Activated B cell treated with CpG ODN at 0.5 μM for 24 hours (primary cell): ENCODE results near the gene SND1. TPM values are rescaled to one million over a fixed set of nuclear protein-coding genes. Genes with fewer than 3 reads are reported as not detected.

Experiments used
- ATAC-seq: fragments of 200-7000 bp; cut with Tn5 transposase; one replicate; pipeline ENCODE4 v1.10.0; 2021; ENCODE audit warnings: low read depth, mild to moderate bottlenecking, moderate library complexity
- CTCF ChIA-PET: fragments of 350-600 bp; sonication (Branson Sonifier 250); formaldehyde crosslinking; loops from one replicate; lab custom pipeline; 2021; ENCODE audit warnings: antibody characterized with exemption; lab: Charles Lee
- POLR2A ChIA-PET: fragments of 350-600 bp; sonication (Branson Sonifier 250); formaldehyde crosslinking; loops from one replicate; lab custom pipeline; 2021; ENCODE audit warnings: antibody characterized with exemption; lab: Charles Lee
- DNase-seq: peaks from one replicate; pipeline ENCODE4 v3.0.0; 2022
- H3K27ac Mint-ChIP-seq: one replicate; pipeline ENCODE4 v1.8.0; 2020; ENCODE audit warnings: mixed read lengths
- H3K27me3 Mint-ChIP-seq: one replicate; pipeline ENCODE4 v1.8.0; 2021; ENCODE audit warnings: mixed read lengths
- H3K36me3 Mint-ChIP-seq: one replicate; pipeline ENCODE4 v1.8.0; 2021; ENCODE audit warnings: low read depth, mixed read lengths
- H3K4me1 Mint-ChIP-seq: one replicate; pipeline ENCODE4 v1.8.0; 2021; ENCODE audit warnings: mixed read lengths
- H3K4me3 Mint-ChIP-seq: one replicate; pipeline ENCODE4 v1.8.0; 2020; ENCODE audit warnings: mild to moderate bottlenecking, mixed read lengths
- H3K9me3 Mint-ChIP-seq: one replicate; pipeline ENCODE4 v1.8.0; 2020; ENCODE audit warnings: mixed read lengths
- intact Hi-C: fragments of 100-400 bp; cut with micrococcal nuclease; formaldehyde crosslinking; loops from one replicate; pipeline ENCODE4 v1.15.1; 2024
- total RNA-seq: library from RNA; stranded (reverse); gene quantifications from 2 replicates; pipeline ENCODE4 v1.2.3, GENCODE V29; 2022
- TF ChIP-seq, protein P1 (sequence below): fragments of 200-600 bp; IDR thresholded peaks from one replicate; pipeline ENCODE4 v1.8.0; 2022; ENCODE audit warnings: antibody characterized with exemption, mild to moderate bottlenecking

Gene SND1
- total RNA-seq, 1 donor from 2014 or later, result 215 TPM

DNA sequence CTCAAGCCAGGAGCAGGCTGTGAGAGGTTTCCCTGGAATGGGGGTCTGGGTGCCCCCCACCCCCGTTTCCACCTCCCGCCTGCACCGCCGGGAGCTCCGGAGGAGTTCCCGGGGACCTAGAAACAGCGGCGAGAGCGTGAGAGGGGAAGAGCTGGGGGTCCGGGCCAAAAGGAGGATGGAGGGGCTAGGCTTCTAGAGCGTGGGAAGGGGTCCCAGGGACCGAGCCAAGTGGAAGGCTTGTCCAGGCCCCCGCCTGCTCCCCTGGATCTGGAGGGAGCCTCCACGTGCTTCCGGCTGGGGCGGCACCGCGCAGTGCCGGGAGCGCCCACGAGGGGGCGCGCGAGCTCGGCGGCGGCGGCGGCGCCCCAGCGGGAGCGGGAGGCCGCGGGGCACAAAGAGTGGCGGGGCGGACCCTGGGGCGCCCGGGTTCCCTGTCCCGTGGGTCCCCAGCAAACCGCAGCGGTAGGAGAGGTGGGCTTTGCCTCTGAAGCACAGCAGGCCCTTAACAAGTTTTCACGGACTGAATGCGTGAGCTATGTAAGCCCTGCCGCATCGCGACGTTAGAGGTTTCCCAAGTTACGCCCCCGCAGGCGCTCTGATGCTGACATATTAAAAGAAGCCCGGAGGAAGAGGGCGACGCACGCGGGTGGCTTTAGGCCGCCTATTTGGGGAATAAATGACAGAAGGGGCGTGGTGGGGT, 483.7 kb downstream of the SND1 start:
- TF ChIP-seq, protein P1, sequence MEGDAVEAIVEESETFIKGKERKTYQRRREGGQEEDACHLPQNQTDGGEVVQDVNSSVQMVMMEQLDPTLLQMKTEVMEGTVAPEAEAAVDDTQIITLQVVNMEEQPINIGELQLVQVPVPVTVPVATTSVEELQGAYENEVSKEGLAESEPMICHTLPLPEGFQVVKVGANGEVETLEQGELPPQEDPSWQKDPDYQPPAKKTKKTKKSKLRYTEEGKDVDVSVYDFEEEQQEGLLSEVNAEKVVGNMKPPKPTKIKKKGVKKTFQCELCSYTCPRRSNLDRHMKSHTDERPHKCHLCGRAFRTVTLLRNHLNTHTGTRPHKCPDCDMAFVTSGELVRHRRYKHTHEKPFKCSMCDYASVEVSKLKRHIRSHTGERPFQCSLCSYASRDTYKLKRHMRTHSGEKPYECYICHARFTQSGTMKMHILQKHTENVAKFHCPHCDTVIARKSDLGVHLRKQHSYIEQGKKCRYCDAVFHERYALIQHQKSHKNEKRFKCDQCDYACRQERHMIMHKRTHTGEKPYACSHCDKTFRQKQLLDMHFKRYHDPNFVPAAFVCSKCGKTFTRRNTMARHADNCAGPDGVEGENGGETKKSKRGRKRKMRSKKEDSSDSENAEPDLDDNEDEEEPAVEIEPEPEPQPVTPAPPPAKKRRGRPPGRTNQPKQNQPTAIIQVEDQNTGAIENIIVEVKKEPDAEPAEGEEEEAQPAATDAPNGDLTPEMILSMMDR, result peak; percentile 97
- no peak overlapping the region for H3K27ac Mint-ChIP-seq
- H3K27me3 Mint-ChIP-seq, result peaks cover 20% of the 10 kb centered on the region

DNA sequence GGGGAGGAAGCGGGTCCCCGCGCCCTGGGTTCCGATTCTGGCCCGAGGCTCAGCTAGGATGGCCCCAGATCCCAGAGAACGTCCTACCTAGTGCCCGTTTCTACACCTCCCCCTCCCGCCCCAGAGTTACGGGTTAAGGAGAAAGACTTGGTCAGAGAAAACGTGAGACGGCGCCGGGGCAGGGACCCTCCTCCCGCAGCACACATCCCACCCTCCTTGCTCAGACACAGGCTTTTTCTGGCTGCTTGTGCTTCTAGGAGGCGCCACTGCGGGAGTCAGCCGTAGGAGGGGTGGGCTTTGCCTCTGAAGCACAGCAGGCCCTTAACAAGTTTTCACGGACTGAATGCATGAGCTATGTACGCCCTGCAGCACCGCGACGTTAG, 484.2 kb downstream of the SND1 start:
- Mint-ChIP-seq H3K27ac (no peak overlapping the region), H3K36me3 (no peaks in the 10 kb centered on the region), H3K4me1 (peaks cover 22% of the 10 kb centered on the region), H3K4me3 (peak overlapping the region; percentile 82), H3K27me3 (peaks cover 20% of the 10 kb centered on the region), H3K9me3 (no peaks in the 10 kb centered on the region)
- intact Hi-C loops, result loop anchor here (5.0 kb wide), 1 partner anchor 104 kb away; the partner anchor contains the start of gene LRRC4
- ChIA-PET CTCF (interaction anchor here (0.6 to 5.4 kb wide), 16 partner anchors 9 to 428 kb away, joined by 3 to 123 read pairs (median 4); no protein-coding TSS in a partner anchor), POLR2A (interaction anchor here (0.7 kb wide), 1 partner anchor 133 kb away, joined by 3 read pairs; no protein-coding TSS in a partner anchor)
- TF ChIP-seq, protein P1, result no peak
- DNase-seq, result no peak
- peak; percentile 20 for ATAC-seq

More for the DNA sequence above, 483.7 kb downstream of the SND1 start:
- intact Hi-C loops, result loop anchor here (1.0 to 5.0 kb wide), 7 partner anchors 23 to 631 kb away; partner anchors contain the start of gene LRRC4
- H3K4me1 Mint-ChIP-seq, result peaks cover 22% of the 10 kb centered on the region
- H3K4me3 Mint-ChIP-seq, result peak overlapping the region; percentile 82
- peak; percentile 96 for ATAC-seq
- ChIA-PET CTCF (interaction anchor here (0.6 to 5.4 kb wide), 26 partner anchors 8 to 428 kb away, joined by 3 to 123 read pairs (median 4); no protein-coding TSS in a partner anchor), POLR2A (interaction anchor here (0.7 to 1.0 kb wide), 3 partner anchors 25 to 133 kb away, joined by 3 to 4 read pairs (median 3); no protein-coding TSS in a partner anchor)
- no peaks in the 10 kb centered on the region for H3K9me3 Mint-ChIP-seq
- DNase-seq, result peak; percentile 81
- H3K36me3 Mint-ChIP-seq, result no peaks in the 10 kb centered on the region

DNA sequence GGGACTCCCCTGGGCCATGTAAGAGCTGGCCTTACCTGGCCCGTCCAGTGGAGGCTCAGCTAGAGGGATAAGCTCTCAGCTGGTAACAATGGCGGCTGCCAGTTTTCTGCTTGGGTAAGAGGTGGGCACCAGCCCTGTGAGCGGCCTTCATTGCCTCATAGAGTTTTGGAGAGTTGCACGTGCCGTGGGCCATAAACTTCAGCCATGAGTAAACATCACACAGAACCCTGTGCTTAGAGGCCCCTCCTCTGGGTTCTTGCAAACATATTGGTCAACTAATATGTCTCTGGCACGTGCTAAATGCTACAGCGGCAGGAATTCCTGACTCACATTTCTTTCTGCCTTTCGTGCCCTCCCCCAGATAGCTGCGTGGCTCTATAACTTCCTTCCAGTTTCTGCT, 485.2 kb downstream of the SND1 start:
- intact Hi-C loops, result loop anchor here (5.0 kb wide), 1 partner anchor 105 kb away; the partner anchor contains the start of gene LRRC4
- Mint-ChIP-seq H3K4me3 (peak overlapping the region; percentile 44), H3K27me3 (peaks cover 20% of the 10 kb centered on the region), H3K9me3 (no peaks in the 10 kb centered on the region), H3K4me1 (peaks cover 22% of the 10 kb centered on the region), H3K36me3 (no peaks in the 10 kb centered on the region), H3K27ac (no peak overlapping the region)
- ATAC-seq (no peak), DNase-seq (no peak)
- POLR2A ChIA-PET, result no interaction called here
- CTCF ChIA-PET, result interaction anchor here (1.4 to 5.4 kb wide), 2 partner anchors 16 to 72 kb away, joined by 4 to 123 read pairs; no protein-coding TSS in a partner anchor
- TF ChIP-seq, protein P1, result no peak

DNA sequence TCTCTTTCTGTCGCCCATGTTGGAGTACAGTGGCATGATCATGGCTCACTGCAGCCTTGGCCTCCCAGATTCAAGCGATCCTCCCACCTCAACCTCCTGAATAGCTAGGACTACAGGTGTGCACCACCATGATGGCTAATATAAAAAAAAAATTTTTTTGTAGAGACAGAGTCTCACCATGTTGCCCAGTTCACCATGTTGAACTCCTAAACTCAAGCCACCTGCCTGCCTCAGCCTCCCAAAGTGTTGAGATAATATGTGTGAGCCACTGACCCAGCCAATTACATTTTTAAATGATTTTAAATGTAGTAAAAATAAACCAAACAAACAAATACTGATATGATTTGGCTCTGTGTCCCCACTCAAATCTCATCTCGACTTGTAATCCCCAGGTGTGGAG, 487.4 kb downstream of the SND1 start:
- no peak overlapping the region for H3K27ac Mint-ChIP-seq
- TF ChIP-seq, protein P1, result no peak
- H3K4me1 Mint-ChIP-seq, result peaks cover 16% of the 10 kb centered on the region
- peaks cover 12% of the 10 kb centered on the region for H3K9me3 Mint-ChIP-seq
- peaks cover 2% of the 10 kb centered on the region for H3K36me3 Mint-ChIP-seq
- peaks cover 16% of the 10 kb centered on the region for H3K27me3 Mint-ChIP-seq
- H3K4me3 Mint-ChIP-seq, result no peak overlapping the region
- ChIA-PET CTCF (interaction anchor here (5.4 kb wide), 1 partner anchor 70 kb away, joined by 123 read pairs; no protein-coding TSS in a partner anchor), POLR2A (no interaction called here)
- ATAC-seq (no peak), DNase-seq (no peak)
- intact Hi-C loops, result loop anchor here (5.0 kb wide), 1 partner anchor 107 kb away; the partner anchor contains the start of gene LRRC4

DNA sequence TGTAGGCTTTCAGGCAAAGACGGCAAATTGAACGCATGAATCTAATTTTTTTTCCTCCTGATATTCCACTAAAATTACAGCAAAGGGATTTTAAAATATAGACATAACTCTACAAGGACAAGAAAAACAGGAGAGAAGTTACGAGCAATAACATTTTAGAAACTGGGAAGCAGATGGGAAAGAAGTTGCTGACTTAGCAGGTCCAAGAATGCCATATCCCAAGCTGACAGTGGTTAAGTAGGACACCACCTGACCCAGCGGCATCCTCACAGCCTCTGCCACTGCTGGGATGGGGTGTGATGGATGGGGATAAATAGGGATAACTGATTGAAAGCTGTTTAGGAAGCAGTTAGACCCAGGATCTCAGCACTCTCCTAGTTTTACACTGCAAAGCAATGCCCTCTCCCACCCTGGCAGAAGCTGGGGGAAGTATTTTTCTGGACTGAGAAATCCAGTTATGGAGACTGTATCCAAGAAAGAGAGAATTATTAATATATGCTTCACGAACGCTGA, 489.7 kb downstream of the SND1 start:
- Mint-ChIP-seq H3K36me3 (peaks cover 2% of the 10 kb centered on the region), H3K27ac (no peak overlapping the region), H3K27me3 (peaks cover 8% of the 10 kb centered on the region), H3K4me1 (no peaks in the 10 kb centered on the region), H3K9me3 (peaks cover 14% of the 10 kb centered on the region), H3K4me3 (no peak overlapping the region)
- ATAC-seq (no peak), DNase-seq (no peak)
- intact Hi-C loops, result no loop called here
- CTCF ChIA-PET, result interaction anchor here (1.2 kb wide), 1 partner anchor 68 kb away, joined by 5 read pairs; no protein-coding TSS in a partner anchor
- TF ChIP-seq, protein P1, result no peak
- POLR2A ChIA-PET, result no interaction called here
